Dermis microvascular lymphatic vessel endothelial cell (primary cell): ENCODE results near the gene RNASE1. TPM values are rescaled to one million over a fixed set of nuclear protein-coding genes. Genes with fewer than 3 reads are reported as not detected.

Experiments used
- DNase-seq, 2 donors: peaks; one replicate each; pipeline versions ENCODE4 v3.0.0 to v3.0.0-alpha.2; 2010; ENCODE audit warnings: low read depth in 2 of 2
- total RNA-seq: library from RNA; depleted of rRNA; stranded (reverse); fragments of >200 nt; gene quantifications from 2 replicates; pipeline ENCODE4 v1.2.1, GENCODE V29; 2014

The RNASE1 gene
- total RNA-seq, 1 donor from 2014 or later: 7.1 TPM

DNA sequence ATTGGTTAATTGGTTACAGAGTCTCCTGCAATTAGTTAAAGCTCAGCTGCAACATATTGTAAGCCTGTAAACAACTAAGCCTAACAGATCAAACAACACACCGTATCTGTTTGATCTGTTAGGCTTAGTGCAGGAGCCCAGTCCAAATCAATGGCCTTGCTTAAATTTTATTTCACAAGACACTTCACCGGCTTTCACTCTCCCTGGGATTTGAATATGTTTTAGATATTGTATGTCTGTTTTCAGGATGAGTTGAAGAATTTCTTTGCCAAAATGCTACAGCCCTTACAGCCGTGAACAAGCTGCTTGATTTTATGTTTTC, 5.5 kb upstream of the RNASE1 start:
- no peak for DNase-seq

DNA sequence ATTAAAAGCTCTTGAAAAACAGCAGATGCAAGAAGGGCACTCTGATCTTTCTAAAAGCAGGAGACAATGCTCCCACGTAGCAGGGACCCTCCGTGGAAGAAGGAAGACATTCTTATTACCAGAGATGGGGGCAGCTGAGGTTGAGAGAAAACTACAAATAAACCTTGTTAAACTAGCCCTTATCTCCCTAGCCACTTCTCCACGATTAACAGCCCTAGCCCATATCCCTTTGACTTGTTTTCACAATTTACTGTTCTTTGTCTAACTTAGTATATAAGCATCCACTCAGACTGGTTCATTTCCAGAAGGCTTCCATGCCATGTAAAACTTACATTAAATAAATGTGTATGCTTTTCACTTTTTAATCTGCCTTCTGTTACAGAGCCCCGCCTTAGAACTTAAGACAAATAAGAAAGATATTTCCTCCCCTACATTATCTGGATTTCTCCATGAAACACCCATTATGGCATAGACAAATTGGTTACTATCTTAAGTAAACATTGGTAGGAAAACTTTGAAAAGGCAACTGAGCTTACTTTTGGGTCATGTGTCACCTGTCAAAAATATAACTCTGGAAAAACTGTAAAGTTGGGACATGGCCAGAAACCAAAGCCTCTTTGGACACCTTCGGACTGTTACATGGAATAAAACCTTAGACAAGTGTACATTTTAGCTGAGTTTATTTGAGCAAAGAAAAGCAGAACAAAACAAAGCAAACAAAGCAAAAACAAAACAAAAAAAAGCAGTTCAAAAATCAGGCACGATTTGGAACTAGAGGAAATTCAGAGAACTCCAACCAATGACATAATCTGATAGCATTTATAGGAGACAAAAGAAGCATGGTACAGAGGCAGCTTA, 4.9 kb upstream of the RNASE1 start:
- DNase-seq: no peak

DNA sequence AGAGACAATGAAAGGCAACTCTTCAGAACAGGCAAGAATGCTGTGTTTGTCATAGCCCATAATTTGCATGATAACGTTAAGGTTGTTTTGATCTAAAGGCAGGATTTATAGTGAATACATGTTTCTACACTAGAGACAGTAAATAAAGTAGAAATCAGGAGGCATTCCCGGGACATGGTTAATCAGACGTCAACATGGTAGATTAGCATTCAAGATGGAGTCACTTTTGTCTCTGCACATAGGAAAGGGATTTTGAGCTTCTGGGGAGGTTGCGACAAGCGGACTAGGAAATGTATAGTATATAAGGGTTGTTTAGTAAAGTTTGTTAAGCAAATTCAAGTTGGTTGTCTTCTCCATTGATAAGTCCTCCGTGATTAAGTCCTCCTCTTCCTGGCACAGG, 2.8 kb upstream of the RNASE1 start:
- DNase-seq: no peak

DNA sequence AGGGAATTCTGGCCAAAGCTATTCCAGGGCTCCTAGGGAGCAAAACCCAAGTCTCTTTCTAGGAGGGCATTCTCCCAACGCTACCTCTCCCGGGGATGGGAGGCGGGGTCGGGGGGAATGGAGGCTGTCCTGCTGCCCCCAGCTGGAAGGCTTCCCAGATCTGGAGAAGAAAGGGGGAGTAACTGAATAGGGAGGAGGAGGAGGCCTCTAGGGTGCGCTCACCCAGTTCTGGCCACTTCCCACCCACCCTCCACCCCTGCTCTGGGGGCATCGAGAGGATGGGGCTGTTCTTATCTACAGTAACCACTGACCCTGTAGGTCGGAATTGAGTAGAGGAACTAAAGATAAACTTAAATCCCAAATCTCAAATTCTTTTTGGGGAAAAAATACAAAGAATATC, 579 bp upstream of the RNASE1 start:
- no peak for DNase-seq

DNA sequence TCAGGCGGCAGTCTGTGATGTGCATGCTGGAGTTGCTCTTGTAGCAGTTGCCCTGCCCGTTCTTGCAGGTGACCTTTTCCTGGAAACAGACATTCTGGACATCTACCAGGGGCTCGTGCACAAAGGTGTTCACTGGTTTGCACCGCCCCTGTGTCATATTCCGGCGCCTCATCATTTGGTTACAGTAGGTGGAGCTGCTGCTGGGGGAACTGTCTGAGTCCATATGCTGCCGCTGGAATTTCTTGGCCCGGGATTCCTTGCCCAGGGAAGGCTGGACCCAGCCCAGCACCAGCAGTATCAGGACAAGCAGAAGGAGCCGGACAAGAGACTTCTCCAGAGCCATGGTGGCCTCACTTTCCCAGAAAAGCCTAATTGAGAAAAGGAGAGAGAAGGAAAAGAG, 918 bp downstream of the RNASE1 start:
- DNase-seq: peak in 1 of 2 donors; percentile 24

DNA sequence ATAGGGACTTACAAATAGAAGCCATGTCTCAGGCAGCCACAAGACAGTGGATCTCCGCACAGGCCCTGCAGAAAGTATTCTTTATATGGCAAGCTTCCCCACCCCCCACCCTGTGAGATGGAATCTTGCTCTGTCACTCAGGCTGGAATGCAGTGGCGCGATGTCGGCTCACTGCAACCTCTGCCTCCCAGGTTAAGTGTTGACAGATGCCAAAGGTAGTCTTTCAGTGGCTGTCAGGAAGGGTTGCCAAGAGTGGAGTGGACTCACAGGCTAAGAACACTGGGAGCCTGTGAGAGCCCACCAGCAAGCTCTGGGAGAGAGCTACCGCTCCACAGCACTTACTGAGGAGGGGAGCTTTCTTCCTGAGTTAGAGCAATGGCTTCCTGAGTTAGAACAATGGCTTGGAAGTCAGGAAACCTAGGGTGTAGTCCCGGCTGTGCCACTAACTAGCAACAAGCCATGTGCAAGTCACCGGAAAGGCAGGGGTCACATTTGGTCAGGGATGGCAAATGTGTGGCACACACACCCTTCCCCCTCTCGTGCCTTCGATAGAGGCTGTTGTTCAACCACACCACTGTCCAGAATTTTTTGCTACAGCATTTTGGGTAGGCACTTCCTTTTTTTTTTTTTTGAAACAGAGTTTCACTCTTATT, 2.6 kb downstream of the RNASE1 start:
- DNase-seq: peak; percentile 46 to 87

DNA sequence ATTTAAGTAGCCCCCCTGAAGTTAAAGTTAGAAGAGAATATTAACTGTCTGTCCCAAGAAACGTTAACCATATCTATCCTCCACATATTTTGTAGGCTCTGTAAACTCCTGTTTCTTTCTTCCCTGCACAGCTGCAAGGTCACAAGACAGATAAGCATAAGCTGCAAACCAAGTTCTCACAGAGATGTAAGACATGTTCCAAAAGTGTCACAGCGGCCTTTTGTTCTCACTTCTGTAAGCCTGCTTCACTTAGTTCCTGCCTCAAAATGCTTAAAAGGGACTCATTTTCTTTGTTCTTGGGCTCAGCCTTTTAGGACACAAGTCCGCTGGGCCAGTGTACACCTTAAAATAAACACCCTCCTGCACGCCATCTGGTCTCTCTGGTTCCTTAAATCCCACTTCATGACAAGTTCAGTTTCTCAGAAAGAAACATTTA, 3.2 kb downstream of the RNASE1 start:
- no peak for DNase-seq

DNA sequence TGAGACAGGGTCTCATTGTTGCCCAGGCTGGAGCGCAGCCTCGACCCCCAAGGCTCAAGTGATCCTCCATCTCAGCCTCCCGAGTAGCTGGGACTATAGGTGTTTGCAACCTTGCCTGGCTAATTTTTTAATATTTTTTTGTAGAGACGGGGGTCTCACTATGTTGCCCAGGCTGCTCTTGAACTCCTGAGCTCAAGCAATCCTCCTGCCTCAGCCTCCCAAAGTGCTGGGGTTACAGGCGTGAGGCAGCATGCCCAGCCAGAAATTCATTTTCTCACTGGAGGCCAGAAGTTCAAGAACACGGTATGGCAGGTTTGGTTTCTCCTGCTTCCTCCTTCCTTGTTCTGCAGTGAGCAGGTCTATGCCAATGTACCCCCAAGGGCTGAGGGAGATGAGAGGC, 3.7 kb downstream of the RNASE1 start:
- no peak for DNase-seq

DNA sequence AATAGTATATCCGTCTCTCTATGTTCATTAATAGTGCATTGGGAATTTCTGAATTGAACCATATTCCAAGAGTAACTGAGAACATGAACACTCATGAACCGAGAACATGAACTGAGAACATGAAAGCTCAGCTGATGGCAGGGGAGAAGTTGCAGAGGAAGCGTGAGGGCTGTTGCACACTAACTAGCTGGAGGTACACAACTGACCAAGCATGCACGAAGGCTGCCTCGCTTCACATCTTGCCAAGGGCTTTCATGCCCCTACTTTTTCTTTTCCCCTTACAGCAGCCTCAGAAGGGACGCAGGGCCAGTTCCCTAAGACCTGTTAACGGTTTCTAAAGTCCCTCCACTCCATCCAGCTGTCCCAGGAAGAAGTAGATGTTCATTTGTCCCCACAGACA, 4.3 kb downstream of the RNASE1 start:
- DNase-seq: no peak

DNA sequence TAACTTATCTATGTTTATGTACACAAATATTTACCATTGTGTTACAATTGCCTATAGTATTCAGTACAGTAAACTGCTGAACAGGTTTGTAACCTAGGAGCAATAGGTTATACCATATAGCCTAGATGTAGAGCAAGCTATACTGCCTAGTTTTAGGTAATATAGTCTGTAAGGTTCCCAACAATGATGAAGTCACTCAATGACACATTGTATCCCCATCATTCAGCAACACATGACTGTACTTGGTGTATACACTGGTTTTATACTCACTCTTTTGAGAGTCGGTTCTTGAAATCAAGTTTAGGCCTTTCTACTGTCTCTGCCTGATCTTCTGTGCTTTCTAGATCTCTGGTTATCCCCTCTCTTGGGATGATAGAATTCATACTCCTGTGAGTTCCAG, 5.5 kb downstream of the RNASE1 start:
- DNase-seq: no peak

DNA sequence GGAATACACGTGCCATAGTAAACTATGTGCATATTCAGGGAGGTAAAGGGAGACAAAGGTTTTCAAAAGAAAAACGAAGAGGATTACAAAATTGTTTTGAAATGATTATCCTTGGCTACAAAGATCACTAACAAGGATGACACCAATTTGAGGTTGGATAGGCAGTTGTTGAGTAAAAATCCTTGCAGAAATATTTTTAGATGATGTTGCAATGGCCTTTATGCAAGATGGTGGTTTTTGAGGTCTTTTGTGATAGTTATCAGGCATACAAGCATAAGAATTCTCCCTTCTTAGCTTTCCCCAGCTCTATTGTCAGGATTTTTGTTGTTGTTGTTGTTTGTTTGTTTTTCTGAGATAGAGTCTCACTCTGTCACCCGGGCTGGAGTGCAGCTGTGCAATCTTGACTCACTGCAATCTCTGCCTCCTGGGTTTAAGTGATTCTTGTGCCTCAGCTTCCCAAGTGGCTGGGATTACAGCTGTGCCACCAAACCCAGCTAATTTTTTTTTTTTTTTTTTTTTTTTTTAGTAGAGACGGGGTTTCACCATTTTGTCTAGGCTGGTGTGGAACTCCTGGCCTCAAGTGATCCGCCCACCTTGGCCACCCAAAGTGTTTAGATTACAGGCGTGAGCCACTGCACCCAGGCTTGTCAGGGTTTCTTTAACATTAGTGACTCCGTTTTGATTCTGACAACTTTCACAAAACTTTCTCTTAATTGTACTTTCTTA, 7.8 kb downstream of the RNASE1 start:
- DNase-seq: no peak

DNA sequence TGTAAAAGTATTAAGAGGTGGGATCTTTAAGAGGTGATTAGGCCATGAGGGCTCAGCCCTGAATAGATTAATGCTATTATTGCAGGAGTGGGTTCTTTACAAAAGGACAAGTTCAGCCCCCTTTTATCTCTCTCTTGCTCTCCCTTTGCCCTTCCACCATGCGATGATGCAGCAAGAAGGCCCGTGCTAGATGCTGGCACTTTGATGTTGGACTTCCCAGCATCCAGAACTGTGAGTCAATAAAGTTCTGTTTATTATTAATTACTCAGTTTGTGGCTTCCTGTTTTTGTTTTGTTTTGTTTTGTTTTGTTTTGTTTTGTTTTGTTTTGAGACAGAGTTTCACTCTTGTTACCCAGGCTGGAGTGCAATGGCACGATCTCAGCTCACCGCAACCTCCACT, 10.1 kb downstream of the RNASE1 start:
- DNase-seq: no peak

DNA sequence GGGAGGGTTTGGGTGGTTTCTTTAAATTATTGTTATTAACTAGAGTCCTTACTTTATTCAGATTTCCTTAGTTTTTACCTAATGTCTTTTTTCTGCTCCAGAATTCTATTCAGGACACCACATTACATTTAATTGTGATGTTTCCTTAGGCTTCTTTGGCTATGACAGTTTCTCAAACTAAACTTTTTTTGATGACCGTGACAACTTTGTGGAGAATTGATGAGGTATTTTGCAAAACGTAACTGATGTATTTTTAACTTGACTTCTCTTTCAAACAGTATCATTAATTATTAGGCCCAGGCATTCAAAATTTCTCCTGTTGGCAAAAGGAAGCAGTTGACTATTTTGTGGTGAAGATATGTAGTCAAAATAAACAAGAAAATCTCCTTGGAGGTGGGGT, 11.0 kb downstream of the RNASE1 start:
- no peak for DNase-seq

DNA sequence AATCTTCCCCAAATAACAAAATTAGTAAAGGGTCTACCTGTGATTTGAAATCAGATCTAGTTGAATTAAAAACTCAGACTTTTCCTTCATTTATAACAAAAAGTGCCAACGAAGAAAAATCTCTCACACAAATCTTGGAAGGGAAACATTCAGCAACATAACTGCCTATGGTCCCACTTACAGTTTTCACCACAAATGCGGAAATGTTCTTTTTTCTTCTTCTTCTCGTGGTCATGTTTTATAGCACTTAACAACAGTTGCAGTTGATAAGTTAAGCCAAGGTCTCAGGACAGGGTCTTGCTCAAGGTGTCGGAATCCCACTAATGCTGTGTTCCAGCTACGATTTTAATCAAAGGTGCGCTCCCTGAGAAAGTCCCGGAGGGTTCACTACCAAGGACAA, 11.5 kb downstream of the RNASE1 start:
- no peak for DNase-seq

DNA sequence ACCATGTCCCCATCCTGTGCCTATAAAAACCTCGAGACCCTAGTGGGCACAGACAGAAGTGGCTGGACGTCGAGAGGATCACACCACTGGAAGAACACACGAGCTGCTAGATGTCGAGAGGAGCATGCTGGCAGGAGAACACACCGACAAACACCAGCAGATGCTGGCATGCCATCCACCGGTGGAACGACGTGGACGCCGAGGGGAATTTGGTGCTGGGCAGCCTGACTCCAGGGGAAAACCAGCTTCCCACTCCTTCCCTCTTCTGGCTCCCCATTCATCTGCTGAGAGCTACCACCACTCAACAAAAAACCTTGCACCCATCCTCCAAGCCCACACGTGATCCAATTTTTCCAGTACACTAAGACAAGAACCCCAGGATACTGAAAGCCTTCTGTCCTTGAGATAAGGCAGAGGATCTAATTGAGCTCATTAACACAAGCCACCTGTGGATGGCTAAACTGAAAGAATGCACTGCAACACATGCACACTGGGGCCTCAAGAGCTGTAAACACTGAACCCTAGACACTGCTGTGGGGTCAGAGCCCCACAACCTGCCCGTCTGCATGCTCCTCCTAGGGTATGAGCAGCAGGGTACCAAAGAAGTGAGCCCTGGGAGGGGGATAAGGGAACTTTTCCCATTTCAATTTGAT, 12.1 kb downstream of the RNASE1 start:
- no peak for DNase-seq

DNA sequence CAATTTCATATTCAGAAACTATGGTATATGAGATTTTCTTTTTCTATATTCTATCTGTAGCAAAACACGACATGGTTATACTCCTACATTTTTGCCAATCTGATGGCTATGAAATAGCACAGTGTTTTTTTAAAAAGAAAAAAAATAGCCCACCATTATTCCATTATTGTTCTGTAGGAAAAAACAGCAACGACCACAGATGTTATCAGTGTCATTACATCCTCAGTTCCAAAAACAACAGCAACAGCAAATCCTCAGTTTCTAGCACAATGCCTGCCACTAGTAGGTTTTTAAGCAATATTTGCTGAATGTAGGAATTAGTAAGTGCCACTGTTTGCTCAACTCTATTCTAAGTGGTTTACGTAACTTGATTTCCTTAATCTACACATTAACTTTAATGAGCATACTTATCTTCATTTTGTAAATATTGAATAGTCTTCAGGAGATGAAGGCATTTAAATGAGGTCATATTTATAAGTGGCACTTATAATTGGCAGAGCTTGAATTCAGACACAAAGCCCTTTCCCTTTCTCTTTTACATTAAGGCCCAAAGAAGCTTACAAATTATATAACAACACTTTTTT, 13.3 kb downstream of the RNASE1 start:
- peak; percentile 84 to 85 for DNase-seq

DNA sequence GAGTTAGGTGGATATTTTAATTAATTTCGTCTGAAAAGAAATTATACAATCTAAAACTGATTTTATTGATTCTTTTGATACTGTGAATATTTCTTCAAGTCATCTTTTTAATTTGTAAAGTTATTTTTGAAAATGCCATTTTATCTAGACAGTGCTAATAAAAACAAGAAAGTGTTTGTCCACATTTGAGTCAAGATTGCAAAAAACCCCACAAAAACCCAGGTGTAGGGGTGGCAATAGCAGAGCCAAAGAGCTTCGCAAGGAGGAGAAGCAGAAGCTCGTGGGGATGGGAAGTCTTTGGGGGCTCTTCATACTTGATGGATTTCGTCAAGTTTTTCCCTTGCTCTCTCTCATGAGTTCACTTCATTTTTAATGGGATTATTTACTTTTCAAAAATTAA, 15.6 kb downstream of the RNASE1 start:
- no peak for DNase-seq

DNA sequence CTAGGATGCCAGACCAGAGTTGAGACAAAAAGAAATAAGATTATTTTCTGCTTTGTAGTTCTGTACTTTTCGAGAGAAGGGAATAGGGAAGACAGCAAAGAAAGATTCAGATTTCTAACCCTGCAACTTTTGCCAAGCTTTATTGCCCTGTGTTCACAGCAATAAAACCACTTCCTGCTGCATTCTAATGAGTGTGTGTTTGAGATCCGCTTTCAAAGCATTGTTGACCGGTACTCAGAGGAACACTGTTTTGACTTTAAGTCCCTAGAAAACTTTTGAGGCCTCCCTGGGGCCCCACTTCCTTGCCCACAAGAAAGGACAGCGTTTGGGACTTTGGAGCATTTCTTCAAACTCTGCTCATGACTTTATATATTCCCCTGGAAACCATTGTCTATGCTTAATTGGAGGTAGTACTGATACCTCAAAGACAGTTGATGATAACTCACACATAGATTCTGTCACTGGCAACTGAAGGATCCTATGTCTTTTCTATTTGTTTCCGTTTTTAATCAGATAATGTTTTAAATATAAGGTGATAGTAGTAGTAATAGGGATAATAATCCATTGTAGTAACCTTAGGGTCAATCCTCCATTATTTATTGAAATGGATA, 20.3 kb downstream of the RNASE1 start:
- peak in 1 of 2 donors; percentile 37 for DNase-seq

DNA sequence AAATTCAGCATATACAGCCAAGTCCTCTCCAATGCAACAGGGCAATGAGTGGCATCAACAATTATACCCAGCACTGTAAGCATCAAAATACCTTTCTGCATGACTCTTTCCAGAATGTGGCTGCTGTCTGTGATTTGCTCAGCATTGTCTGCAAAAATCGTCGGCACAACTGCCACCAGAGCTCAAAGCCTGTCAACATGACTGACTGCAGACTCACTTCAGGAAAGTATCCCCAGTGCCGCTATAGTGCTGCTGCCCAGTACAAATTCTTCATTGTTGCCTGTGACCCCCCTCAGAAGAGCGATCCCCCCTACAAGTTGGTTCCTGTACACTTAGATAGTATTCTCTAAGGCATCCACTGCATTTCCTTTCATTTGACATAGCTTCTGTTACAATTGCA, 20.8 kb downstream of the RNASE1 start:
- DNase-seq: no peak

DNA sequence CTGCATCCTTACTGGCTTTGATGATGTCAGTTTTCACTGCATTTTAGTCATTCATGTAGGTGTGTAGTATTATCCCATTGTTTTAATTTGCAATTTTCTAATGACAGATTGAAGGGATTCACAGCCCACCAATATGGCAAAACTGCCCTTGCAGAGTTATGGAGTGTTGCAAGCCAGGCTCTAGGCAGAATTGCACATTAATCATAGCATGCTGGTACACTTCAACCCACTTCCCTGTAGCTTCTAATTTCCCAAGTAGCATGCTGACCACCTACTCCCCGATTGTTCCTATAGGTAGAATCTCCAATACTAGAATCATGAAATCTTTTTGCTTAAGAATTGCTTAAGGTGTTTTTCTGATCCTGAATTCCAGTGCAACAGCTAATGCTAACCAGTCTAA, 26.7 kb downstream of the RNASE1 start:
- DNase-seq: no peak

DNA sequence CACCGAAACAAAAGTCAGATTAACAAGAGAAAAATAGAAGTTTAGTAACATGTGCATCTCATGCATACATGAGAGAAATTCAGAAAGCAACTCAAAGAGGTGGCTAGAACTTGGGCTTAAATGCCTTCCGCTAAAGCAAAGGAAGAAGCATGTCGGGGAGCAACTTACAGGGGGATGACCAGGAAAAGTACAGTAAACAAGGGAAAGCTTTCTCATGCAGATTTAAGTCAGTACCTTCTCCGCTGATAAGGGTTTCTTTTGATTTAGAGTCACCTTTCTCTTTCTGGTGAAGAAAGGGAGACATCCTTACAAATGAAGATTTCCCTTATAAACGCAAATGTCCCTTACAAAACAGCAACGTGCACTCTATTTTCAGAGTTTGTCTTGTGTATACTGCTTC, 27.6 kb downstream of the RNASE1 start:
- DNase-seq: no peak
